ENCODE results near the gene SLC25A42.
"Not testable (repeated sequence)": the region's sequence is repeated elsewhere in the genome, so short reads cannot be mapped to it uniquely, and the experiment has no call there.

Gene SLC25A42

DNA sequence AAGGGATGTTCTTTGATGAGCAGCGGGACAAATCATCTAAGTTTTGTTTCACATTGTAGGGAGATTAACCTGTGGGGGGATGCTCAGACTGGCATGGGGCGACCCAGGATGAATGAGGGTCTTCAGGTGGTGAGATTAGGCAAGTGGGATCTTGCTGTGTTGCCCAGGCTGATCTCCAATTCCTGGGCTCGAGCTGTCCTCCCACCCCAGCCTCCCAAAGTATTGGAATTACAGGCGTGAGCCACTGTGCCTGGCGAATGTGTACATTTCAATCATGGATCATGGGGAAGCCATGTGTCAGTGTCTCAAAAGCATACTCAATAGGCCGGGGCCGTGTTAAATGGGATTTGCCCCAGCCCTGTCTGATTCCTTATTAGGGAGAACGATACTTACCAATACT is 8.1 kb downstream of the SLC25A42 start:
- DNase-seq: no peak

DNA sequence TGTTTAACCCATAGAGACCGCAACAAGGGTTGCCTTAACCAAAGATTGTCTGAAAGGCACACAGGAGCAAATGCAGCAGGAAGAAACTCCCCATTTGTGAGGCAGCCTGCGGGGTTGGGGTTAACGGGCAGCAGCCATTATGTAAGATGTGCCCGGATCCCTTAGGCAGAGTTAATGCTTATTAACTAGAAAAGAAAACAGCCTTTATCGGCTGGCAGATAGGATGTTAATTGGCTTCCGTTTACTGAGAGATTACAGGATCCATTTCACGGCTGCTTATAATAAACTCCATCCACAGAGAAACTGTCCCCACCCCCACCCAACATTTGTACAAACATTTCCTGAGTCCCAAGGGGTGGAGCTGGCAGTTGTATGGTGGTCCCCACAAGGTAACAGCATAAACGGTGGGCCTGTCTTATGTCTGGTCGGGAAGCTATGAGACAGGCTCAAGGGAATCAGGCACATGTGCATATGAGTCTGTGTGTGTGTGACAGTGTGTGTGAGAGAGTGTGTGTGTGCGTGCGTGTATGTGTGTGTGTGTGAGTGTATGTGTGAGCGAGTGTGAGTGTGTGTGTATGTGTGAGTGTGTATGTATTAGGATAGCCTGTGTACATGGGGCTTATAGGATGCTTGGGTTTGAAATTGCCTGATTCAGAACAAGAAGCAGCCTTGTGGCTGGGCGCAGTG is 10.5 kb downstream of the SLC25A42 start:
- no peak for DNase-seq

- no peak for DNase-seq
Observed at GRCh38 chr19:19075126-19075525, 11.3 kb downstream of the SLC25A42 start.

- no peak for DNase-seq
Observed at GRCh38 chr19:19076476-19076875, 12.7 kb downstream of the SLC25A42 start.

- DNase-seq: no peak
Observed at GRCh38 chr19:19077103-19077502, 13.3 kb downstream of the SLC25A42 start.

GRCh38 chr19:19078801-19079200 is 15.0 kb downstream of the SLC25A42 start:
- no peak for DNase-seq

GRCh38 chr19:19079571-19079970 is 15.8 kb downstream of the SLC25A42 start:
- no peak for DNase-seq

- DNase-seq: no peak
Observed at GRCh38 chr19:19081642-19082151, 17.9 kb downstream of the SLC25A42 start.

GRCh38 chr19:19083413-19084178 is 19.8 kb downstream of the SLC25A42 start:
- DNase-seq: no peak

DNA sequence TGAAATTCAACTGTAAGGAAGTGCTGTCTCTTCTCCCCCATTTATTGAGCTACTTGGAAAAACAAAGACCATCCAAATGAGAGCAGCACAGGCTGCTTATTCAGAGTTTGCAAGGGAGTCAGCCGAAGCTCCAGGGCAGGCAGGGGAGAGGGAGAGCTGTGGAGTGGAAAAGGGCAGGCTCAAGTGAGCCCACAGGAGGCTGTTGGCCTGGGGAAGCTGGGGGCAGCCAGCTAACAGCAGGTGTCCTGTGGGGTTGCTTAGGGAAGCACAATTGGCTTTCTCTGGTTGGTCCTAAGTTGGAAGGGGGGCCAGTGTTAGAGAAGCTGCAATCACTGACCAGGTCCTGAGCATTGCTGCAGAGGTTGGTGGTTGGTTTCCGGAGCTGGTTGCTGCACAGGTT is 23.9 kb downstream of the SLC25A42 start:
- DNase-seq: no peak

- no peak for DNase-seq
Observed at GRCh38 chr19:19094513-19094912, 30.7 kb downstream of the SLC25A42 start.

GRCh38 chr19:19095691-19096090 is 31.9 kb downstream of the SLC25A42 start:
- DNase-seq: no peak

DNA sequence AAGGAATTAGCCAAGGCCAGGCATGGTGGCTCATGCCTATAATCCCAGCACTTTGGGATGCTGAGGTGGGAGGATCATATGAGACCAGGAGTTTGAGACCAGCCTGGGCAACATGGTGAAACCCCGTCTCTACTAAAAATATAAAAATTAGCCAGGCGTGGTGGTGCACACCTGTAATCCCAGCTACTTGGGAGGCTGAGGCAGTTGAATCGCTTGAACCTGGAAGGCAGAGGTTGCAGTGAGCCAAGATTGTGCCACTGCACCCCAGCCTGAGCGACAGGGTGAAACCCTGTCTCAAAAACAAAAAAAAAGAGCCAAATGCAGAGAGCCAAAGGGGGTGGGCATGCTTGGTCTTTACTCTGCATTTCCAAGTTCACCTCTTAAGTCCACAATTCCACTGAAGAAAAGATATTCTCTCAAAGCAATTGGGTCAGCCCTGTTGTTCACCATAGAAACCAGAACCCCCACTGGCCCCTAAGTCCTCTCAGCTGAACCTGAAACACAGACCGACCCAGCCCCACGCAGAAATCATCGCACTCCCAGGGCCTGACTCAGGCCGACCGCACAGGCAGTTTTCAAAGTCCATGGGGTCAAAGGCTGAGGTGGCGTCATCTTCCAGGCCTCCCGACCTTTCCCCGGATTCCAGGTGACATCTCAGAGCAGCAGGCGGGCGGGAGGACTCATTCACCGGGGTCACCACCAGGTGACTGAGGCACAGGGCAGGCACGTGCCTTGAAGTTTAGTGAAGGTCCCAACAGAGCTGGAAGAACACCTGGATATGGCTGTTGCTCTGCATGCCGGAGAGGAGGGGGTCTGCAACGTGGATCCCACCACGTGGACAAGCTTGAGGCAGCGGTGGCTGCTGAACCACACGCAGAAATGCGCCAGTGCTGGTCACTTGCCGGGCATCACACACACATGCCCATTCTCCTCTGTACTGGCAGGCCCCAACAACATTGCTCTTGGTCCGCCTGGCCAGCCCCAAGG is 33.1 kb downstream of the SLC25A42 start:
- DNase-seq: no peak

DNA sequence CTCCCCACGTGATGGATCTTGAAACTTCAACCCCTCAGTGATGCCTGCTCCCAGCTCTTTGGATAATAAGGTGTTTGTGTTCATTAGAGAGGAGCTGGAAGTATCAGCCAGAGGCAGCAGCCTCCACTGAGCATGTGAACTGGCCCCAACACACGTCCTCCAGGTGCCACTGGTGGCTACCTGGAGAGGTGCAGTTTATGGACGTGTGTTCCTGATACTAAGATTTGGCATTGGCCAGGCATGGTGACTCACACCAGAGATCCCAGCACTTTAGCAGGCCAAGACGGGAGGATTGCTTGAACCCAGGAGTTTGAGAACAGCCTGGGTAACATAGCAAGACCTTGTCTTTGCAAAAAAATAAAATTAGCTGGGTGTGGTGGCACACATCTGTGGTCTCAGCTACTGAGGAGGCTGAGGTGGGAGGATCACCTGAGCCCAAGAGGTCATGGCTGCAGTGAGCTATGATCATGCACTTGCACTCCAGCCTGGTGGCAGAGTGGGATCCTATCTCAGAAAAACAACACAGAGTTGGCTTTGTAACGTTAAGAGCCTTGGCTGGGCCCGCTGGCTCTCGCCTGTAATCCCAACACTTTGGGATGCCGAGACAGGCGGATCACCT is 34.4 kb downstream of the SLC25A42 start:
- DNase-seq: no peak

- DNase-seq: no peak
Observed at GRCh38 chr19:19098703-19099632, 35.2 kb downstream of the SLC25A42 start.

- no peak for DNase-seq
Observed at GRCh38 chr19:19101540-19101939, 37.7 kb downstream of the SLC25A42 start.

DNA sequence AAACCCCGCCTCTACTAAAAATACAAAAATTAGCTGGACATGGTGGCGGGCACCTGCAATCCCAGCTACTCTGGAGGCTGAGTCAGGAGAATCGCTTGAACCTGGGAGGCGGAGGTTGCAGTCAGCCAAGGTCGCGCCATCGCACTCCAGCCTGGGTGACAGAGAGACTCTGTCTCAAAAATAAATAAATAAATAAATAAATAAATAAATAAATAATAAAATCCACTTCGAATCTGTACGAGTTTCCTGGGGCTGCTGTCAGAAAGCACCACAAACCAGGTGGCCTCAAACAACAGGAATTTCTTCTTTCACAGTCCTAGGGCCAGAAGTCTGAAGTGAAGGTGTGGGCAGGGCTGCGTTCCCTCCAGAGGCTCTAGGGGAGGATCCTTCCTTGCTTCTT is 38.8 kb downstream of the SLC25A42 start:
- not testable (repeated sequence) for DNase-seq

DNA sequence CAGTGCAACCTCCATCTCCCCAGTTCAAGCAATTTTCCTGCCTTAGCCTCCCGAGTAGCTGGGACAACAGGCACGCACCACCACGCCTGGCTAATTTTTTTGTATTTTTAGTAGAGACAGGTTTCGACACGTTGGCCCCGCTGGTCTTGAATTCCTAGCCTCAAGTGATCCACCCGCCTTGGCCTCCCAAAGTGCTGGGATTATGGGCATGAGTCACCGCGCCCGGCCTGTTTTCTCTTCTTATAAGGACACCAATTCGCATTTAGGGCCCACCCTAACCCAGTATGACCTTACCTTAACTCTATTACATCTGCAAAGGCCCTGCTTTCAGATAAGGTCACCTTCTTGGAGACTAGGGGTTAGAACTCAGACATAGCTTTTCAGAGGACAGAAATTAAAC is 39.4 kb downstream of the SLC25A42 start:
- no peak for DNase-seq

- no peak for DNase-seq
Observed at GRCh38 chr19:19105365-19106055, 41.7 kb downstream of the SLC25A42 start.

DNA sequence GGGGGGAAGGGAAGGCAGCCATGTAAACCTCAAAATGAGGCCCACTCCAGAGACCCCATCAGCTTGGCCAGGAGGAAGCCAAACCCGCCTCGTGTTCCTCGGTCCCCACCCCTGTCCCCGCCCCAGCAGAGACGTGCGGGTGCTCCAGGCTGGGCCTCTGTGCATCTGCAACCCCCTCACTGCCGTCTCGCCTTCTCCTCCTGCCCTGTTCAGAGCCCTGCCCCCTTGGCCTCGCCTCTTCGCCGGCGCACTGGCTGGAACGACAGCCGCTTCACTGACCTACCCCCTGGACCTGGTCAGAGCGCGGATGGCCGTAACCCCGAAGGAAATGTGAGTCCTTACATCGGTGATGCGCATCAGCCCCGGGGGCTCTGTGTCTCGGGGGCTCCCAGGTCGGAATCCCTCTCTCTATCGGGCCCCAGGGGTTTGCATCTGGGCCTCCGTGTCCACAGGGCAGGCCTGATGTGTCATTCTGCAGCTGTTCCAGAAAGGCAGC is 42.3 kb downstream of the SLC25A42 start:
- no peak for DNase-seq

DNA sequence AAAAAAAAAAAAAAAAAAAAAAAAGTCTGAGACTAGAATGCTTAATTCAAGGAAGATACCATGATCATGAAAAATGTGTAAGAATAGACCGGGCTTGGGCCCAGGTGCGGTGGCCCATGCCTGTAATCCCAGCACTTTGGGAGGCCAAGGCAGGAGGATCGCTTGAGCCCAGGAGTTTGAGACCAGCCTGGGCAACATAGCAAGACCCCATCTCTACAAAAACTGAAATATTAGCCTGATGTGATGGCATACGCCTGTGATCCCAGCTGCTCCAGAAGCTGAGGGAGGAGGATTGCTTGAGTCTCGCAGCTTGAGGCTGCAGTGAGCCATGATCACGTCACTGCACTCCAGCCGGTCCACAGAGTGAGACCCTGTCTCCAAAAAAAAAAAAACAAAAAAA is 43.1 kb downstream of the SLC25A42 start:
- not testable (repeated sequence) for DNase-seq

Data from GF-D8 (cell line).